GM20431 (cell line): ENCODE measurements around the gene ATF6.
"Not testable (repeated sequence)": the region's sequence is repeated elsewhere in the genome, so short reads cannot be mapped to it uniquely, and the experiment has no call there.

Source experiments
- in situ Hi-C: fragments of 300-500 bp; cut with MseI, MboI; formaldehyde crosslinking; loops from one replicate; pipeline ENCODE4 v1.15.0; 2020; ENCODE audit warnings: low sequenced_read_pairs; ENCODE audit not compliant: unreplicated experiment

The ATF6 gene

GRCh38 chr1:161772397-161772796, 6.3 kb downstream of the ATF6 start:
- in situ Hi-C loops, result no loop called here

DNA sequence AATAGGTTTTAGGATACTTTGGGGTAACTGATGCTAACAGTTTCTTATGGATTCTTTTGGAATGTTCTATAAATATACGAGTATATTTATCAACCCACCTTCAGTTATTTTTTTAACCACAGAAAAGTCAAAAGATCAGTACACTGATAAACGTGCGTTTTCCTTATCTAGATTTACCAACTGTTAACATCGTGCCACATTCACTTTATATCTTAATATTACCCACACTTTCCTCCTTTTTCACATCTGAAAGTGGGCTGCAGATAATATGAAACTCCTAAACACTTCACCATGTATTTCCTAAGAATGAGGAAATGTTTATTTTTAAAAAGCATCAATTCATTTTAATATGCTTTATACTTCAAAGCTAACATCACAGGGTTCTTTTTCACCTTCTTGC, 7.7 kb downstream of the ATF6 start:
- in situ Hi-C loops, result no loop called here

- in situ Hi-C loops, result loop anchor here (25.0 kb wide), 1 partner anchor 260 kb away; no protein-coding TSS in a partner anchor
Observed at GRCh38 chr1:161777261-161777660, 11.1 kb downstream of the ATF6 start.

- in situ Hi-C loops, result loop anchor here (25.0 kb wide), 1 partner anchor 259 kb away; no protein-coding TSS in a partner anchor
Observed at GRCh38 chr1:161778522-161778921, 12.4 kb downstream of the ATF6 start.

GRCh38 chr1:161779393-161779792, 13.3 kb downstream of the ATF6 start:
- in situ Hi-C loops, result loop anchor here (25.0 kb wide), 1 partner anchor 258 kb away; no protein-coding TSS in a partner anchor

- in situ Hi-C loops, result loop anchor here (25.0 kb wide), 1 partner anchor 255 kb away; no protein-coding TSS in a partner anchor
Observed at GRCh38 chr1:161781995-161782394, 15.9 kb downstream of the ATF6 start.

DNA sequence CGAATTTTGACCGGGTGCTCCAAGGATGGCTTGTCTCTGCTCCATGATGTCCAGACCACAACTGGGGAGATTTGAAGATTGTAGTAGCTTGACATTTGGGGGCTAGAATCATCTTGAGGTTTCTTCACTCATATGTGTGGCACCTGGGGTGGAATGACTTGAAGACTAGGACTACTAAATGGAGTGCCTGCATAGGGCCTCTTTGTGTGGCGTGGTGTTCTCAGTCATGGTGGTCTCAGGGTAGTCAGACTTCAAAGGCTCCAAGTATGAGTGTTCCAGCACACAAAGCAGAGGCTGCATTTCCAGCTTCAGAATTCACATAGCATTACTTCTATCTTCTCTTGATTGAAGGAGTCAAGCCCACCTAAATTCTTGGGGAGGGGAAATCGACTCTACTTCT, 16.8 kb downstream of the ATF6 start:
- in situ Hi-C loops, result loop anchor here (25.0 kb wide), 1 partner anchor 254 kb away; no protein-coding TSS in a partner anchor

DNA sequence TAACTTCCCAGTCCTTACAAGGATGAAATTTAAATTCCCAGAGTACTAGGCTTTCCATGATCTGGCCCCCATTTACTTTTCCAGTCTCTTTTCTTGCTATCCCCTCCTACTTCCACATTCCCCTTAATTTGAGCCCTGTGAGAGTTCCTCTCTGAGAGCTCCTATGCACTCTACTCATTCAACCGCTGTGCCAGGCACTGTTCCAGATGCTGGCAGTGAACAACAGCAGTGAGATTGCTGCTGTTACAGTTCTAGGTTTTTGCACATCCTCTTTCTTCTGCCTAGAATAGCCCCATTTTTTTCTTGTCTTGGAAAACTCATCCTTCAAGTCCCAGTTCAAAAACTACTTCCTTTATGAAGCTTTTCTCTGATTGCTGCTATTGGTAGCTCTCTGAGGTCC, 18.8 kb downstream of the ATF6 start:
- in situ Hi-C loops, result loop anchor here (25.0 kb wide), 1 partner anchor 252 kb away; no protein-coding TSS in a partner anchor

DNA sequence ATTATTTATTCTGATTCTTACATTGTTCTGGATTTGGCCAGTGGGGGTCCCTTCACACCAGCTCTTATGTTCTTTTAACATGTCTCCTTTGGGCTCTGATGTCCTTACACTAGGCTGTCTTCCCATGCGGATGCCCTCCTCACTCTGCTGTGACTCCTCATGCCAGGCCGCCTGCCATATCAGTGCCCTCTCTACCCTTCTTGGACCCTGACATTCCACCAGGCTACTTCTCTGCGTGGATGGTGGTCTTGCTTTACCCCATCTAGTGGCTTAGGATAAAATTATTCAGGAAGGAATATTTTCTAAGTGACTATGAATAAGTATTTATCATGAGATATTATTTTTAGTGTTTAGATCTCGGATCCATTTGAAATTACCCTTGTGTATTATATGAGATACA, 21.2 kb downstream of the ATF6 start:
- in situ Hi-C loops, result loop anchor here (25.0 kb wide), 1 partner anchor 250 kb away; no protein-coding TSS in a partner anchor

GRCh38 chr1:161790587-161791317, 24.6 kb downstream of the ATF6 start:
- in situ Hi-C loops, result loop anchor here (25.0 kb wide), 1 partner anchor 247 kb away; no protein-coding TSS in a partner anchor

GRCh38 chr1:161791904-161792655, 26.0 kb downstream of the ATF6 start:
- in situ Hi-C loops, result loop anchor here (25.0 kb wide), 1 partner anchor 245 kb away; no protein-coding TSS in a partner anchor

GRCh38 chr1:161792740-161793139, 26.6 kb downstream of the ATF6 start:
- in situ Hi-C loops, result loop anchor here (25.0 kb wide), 1 partner anchor 245 kb away; no protein-coding TSS in a partner anchor

GRCh38 chr1:161799792-161800191, 33.7 kb downstream of the ATF6 start:
- in situ Hi-C loops, result loop anchor here (25.0 kb wide), 1 partner anchor 238 kb away; no protein-coding TSS in a partner anchor

DNA sequence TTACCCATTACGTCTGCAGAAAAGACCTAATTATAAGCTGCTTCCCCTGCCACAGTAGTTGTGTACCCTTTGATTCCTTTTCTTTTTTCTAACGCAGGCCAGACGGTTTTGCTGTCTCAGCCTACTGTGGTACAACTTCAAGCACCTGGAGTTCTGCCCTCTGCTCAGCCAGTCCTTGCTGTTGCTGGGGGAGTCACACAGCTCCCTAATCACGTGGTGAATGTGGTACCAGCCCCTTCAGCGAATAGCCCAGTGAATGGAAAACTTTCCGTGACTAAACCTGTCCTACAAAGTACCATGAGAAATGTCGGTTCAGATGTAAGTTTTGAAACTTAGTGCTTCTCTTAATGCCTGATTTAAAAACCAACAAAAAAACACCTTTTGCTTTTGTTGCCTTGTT, 35.8 kb downstream of the ATF6 start:
- in situ Hi-C loops, result no loop called here

DNA sequence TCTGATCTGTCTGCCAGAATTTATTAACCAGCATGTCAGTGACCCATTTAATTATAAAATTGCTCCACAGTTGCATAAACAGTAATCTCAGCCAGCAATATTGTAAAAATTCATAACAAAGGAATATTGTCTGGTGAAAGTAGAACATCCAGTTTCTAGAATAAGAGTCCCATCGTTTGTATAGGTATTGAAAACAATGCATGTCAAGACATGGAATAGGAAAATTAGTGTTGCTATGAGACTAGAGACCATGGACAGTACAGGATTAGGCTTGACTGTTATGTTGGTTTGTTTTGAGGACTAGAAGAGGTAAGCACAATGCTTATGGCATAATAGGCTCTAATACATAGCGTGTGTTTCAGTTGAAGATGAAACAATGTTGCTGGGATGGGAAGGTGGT, 37.1 kb downstream of the ATF6 start:
- in situ Hi-C loops, result no loop called here

DNA sequence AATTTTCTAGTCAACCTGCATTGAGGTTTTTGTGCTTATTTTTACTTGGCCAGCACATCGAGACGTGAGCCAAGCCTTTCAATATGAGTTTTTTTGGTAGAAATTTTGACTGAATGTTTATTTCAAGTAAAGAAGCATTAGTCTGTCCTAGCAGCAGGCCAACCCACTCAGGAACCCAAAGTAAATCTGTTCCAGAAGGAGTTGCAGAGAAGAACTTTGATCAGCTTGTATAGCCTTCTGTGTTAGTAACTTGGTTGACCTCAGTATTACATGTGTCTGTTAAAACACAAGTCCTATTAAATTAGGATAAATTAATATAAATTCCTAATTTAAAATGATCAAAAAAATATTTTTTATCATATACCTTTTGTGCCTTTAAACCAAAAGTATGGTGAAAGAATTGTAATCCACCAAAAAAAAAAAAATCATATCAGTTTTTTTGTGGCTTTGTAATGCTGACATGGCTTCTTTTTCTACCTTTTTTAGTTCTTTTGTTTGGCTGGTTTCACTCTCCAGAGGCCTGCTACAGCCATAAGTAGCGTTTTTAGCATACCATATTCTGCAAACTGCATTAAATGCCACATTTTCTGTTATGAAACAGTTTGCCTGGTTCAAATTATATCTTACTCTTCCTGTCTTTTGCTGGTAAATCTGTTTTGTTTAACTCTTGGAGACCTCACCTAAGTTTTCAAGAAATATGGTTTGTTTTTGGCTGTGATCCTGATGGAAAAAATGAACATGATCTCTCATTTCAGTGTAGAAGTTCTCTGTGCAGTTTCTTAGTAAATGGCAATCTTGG, 39.5 kb downstream of the ATF6 start:
- in situ Hi-C loops, result no loop called here

- in situ Hi-C loops, result not testable (repeated sequence)
Observed at GRCh38 chr1:161809202-161809601, 43.1 kb downstream of the ATF6 start.

GRCh38 chr1:161809656-161810055, 43.5 kb downstream of the ATF6 start:
- in situ Hi-C loops, result not testable (repeated sequence)

DNA sequence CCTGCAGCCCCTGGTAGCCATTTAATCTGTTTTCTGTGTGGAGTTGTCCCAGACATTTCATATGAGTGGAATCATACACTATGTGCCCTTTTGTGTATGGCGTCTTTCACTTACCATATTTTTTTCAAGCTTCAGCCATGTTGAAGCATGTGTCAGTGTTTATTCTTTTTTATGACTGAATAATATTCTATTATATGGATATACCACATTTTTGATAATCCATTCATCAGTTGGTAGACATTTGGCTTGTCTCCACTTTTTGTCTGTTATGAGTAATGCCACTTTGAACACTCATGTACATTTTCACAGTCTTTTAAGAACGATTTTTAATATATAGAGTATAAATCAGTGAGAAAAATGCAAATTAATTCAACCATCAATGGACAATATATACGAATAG, 44.7 kb downstream of the ATF6 start:
- in situ Hi-C loops, result no loop called here

DNA sequence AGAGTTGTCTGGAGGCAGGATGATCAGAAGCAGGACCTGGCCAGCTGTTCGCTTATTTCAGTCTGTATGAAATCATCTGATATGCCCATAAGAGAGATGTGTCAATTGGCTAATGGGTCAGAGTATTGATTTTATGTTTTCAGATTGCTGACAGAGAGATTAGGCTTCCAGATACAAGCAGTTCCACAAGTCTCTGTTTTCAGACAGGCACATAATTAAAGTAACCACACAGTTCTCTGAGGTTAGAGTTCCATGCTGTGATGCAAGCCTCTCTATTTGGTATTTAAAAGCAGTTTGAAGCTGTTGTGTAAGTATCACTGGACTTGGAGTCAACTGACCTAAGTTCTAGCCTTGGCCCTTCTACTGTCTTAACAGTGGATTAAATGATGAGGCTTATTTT, 50.1 kb downstream of the ATF6 start:
- in situ Hi-C loops, result no loop called here
